Cardiac muscle cell (in vitro differentiated cells and primary cell): Measurements from ENCODE around the gene CADM1. TPM values are rescaled to one million over a fixed set of nuclear protein-coding genes. Genes with fewer than 3 reads are reported as not detected.

Source experiments
- DNase-seq, 2 donors: peaks; one replicate each; pipeline versions ENCODE4 v3.0.0 to v3.0.0-alpha.2; 2010 to 2017; ENCODE audit warnings: low read depth in 1 of 2, low spot score in 1 of 2
- H3K27ac ChIP-seq: fragments of 200-600 bp; sonication (generic); 2 replicates; pipeline ENCODE4 v1.5.1; 2016
- H3K27me3 ChIP-seq: fragments of 200-600 bp; sonication (generic); 2 replicates; pipeline ENCODE4 v1.6.0; 2016; ENCODE audit warnings: control low read depth
- H3K36me3 ChIP-seq: fragments of 200-600 bp; sonication (generic); 2 replicates; pipeline ENCODE4 v1.5.1; 2016; ENCODE audit warnings: control low read depth
- H3K4me1 ChIP-seq: fragments of 200-600 bp; sonication (generic); 2 replicates; pipeline ENCODE4 v1.8.1; 2017; ENCODE audit warnings: low read depth, mild to moderate bottlenecking, mixed run types
- H3K4me3 ChIP-seq: fragments of 200-600 bp; sonication (generic); 2 replicates; pipeline ENCODE4 v1.5.1; 2016; ENCODE audit warnings: mild to moderate bottlenecking
- H3K9me3 ChIP-seq: fragments of 200-600 bp; sonication (generic); 2 replicates; pipeline ENCODE4 v1.5.1; 2017; ENCODE audit warnings: low read depth, mild to moderate bottlenecking, control low read depth
- CTCF ChIP-seq: IDR thresholded peaks from 2 replicates; pipeline ENCODE4 v1.5.1; 2012; ENCODE audit warnings: low read depth, mild to moderate bottlenecking, low read length
- polyA plus RNA-seq: library from polyadenylated mRNA; unstranded; fragments of >200 nt; fragmentation: Nextera tagmentation; extraction: Ambion mirVana; gene quantifications from 2 replicates; pipeline ENCODE4 v1.2.1, GENCODE V29; 2016
- total RNA-seq: library from RNA; depleted of rRNA; stranded (reverse); fragments of >200 nt; gene quantifications from 2 replicates; pipeline ENCODE4 v1.2.3, GENCODE V29; 2016

The CADM1 gene
- total and polyA plus RNA-seq, 2 experiments from 2014 or later: 113 to 149 TPM

- Histone ChIP-seq H3K27ac (peak overlapping the region; percentile 8), H3K4me3 (no peak overlapping the region), H3K4me1 (peaks cover 47% of the 10 kb centered on the region), H3K27me3 (no peaks in the 10 kb centered on the region), H3K9me3 (no peaks in the 10 kb centered on the region), H3K36me3 (no peaks in the 10 kb centered on the region)
- no peak for TF ChIP-seq CTCF
- DNase-seq: no peak
Measured at GRCh38 chr11:115255006-115255762, 249.0 kb downstream of the CADM1 start.

- DNase-seq: no peak
- Histone ChIP-seq H3K9me3 (no peaks in the 10 kb centered on the region), H3K4me1 (peaks cover 57% of the 10 kb centered on the region), H3K36me3 (no peaks in the 10 kb centered on the region), H3K4me3 (no peak overlapping the region), H3K27ac (no peak overlapping the region), H3K27me3 (no peaks in the 10 kb centered on the region)
- no peak for TF ChIP-seq CTCF
Measured at GRCh38 chr11:115251126-115251525, 253.1 kb downstream of the CADM1 start.

- H3K27ac ChIP-seq: no peak overlapping the region
Measured at GRCh38 chr11:115249061-115249578, 255.1 kb downstream of the CADM1 start.

GRCh38 chr11:115247953-115248352 is 256.3 kb downstream of the CADM1 start:
- Histone ChIP-seq H3K4me1 (peaks cover 38% of the 10 kb centered on the region), H3K36me3 (no peaks in the 10 kb centered on the region), H3K9me3 (no peaks in the 10 kb centered on the region), H3K27me3 (no peaks in the 10 kb centered on the region), H3K4me3 (no peak overlapping the region), H3K27ac (no peak overlapping the region)
- TF ChIP-seq CTCF: no peak
- DNase-seq: no peak

More at GRCh38 chr11:115249061-115249578, 255.1 kb downstream of the CADM1 start:
- Histone ChIP-seq H3K4me1 (peaks cover 48% of the 10 kb centered on the region), H3K27me3 (no peaks in the 10 kb centered on the region), H3K36me3 (no peaks in the 10 kb centered on the region), H3K4me3 (no peak overlapping the region), H3K9me3 (no peaks in the 10 kb centered on the region)
- no peak for TF ChIP-seq CTCF
- DNase-seq: no peak

- Histone ChIP-seq H3K4me1 (peaks cover 37% of the 10 kb centered on the region), H3K27ac (no peak overlapping the region), H3K4me3 (no peak overlapping the region), H3K9me3 (no peaks in the 10 kb centered on the region), H3K27me3 (no peaks in the 10 kb centered on the region), H3K36me3 (no peaks in the 10 kb centered on the region)
- no peak for TF ChIP-seq CTCF
- no peak for DNase-seq
Measured at GRCh38 chr11:115247361-115247760, 256.9 kb downstream of the CADM1 start.
